Common myeloid progenitor, CD34-positive (primary cell): ENCODE results near the gene CPA4.
A peak's percentile ranks its signal among the peaks of the same experiment; 100 is the strongest.

ENCODE experiments used
- CTCF ChIA-PET: fragments of 350-600 bp; sonication (Branson Sonifier 250); formaldehyde crosslinking; loops from one replicate; lab custom pipeline; 2021; ENCODE audit warnings: antibody characterized with exemption; lab: Charles Lee
- POLR2A ChIA-PET: fragments of 350-600 bp; sonication (Branson Sonifier 250); formaldehyde crosslinking; loops from one replicate; lab custom pipeline; 2021; ENCODE audit warnings: antibody characterized with exemption; lab: Charles Lee
- DNase-seq, 3 donors: peaks; one replicate each; pipeline versions ENCODE4 v3.0.0 to v3.0.0-alpha.2; 2013
- H3K27ac ChIP-seq, 2 experiments: 1 replicate in 1 of 2; 2 replicates in 1 of 2; pipeline ENCODE4 v1.7.0; 2013; ENCODE audit warnings: inconsistent platforms in 2 of 2, low read length in 2 of 2, mild to moderate bottlenecking in 2 of 2, low read depth in 1 of 2, moderate library complexity in 1 of 2; ENCODE audit not compliant: severe bottlenecking in 2 of 2, insufficient read depth in 1 of 2, poor library complexity in 1 of 2
- H3K27me3 ChIP-seq, 5 experiments: replicated peaks in 2 of 5; 1 replicate in 3 of 5; 2 replicates in 2 of 5; pipeline versions ENCODE4 v1.6.1 to v1.7.0; 2013; ENCODE audit warnings: low read length in 4 of 5, mild to moderate bottlenecking in 2 of 5, moderate library complexity in 2 of 5, inconsistent platforms in 1 of 5; ENCODE audit not compliant: insufficient read depth in 5 of 5, control insufficient read depth in 4 of 5
- H3K36me3 ChIP-seq, 4 experiments: 1 replicate in 2 of 4; 2 replicates in 2 of 4; pipeline versions ENCODE4 v1.6.1 to v1.7.0; 2013; ENCODE audit warnings: low read length in 3 of 4, control low read depth in 1 of 4, mild to moderate bottlenecking in 1 of 4; ENCODE audit not compliant: control insufficient read depth in 4 of 4, insufficient read depth in 4 of 4
- H3K4me1 ChIP-seq, 4 experiments: 1 replicate in 3 of 4; 2 replicates in 1 of 4; pipeline versions ENCODE4 v1.6.1 to v1.7.1; 2013; ENCODE audit warnings: low read length in 3 of 4, mild to moderate bottlenecking in 3 of 4, control low read depth in 1 of 4, inconsistent platforms in 1 of 4, moderate library complexity in 1 of 4; ENCODE audit not compliant: control insufficient read depth in 4 of 4, insufficient read depth in 4 of 4; ENCODE audit errors: control extremely low read depth in 1 of 4
- H3K4me3 ChIP-seq, 7 experiments: 1 replicate in 4 of 7; 2 replicates in 3 of 7; pipeline versions ENCODE4 v1.5.1 to v1.7.0; 2013; ENCODE audit warnings: mild to moderate bottlenecking in 7 of 7, low read length in 6 of 7, moderate library complexity in 6 of 7, inconsistent platforms in 2 of 7, low read depth in 2 of 7, control low read depth in 1 of 7; ENCODE audit not compliant: insufficient read depth in 4 of 7, control insufficient read depth in 1 of 7; ENCODE audit errors: extremely low read depth in 1 of 7
- H3K9me3 ChIP-seq, 5 experiments: 1 replicate in 4 of 5; 2 replicates in 1 of 5; pipeline versions ENCODE4 v1.6.1 to v1.7.1; 2013; ENCODE audit warnings: low read length in 4 of 5, mild to moderate bottlenecking in 2 of 5, inconsistent platforms in 1 of 5, low read depth in 1 of 5, moderate library complexity in 1 of 5; ENCODE audit not compliant: control insufficient read depth in 4 of 5, insufficient read depth in 2 of 5; ENCODE audit errors: control extremely low read depth in 1 of 5
- WGBS: methylation state at CpG from one replicate; pipeline ENCODE4 v1.1.5; 2013; ENCODE audit not compliant: insufficient coverage; 5-methylcytosine and 5-hydroxymethylcytosine counted together

The CPA4 gene

DNA sequence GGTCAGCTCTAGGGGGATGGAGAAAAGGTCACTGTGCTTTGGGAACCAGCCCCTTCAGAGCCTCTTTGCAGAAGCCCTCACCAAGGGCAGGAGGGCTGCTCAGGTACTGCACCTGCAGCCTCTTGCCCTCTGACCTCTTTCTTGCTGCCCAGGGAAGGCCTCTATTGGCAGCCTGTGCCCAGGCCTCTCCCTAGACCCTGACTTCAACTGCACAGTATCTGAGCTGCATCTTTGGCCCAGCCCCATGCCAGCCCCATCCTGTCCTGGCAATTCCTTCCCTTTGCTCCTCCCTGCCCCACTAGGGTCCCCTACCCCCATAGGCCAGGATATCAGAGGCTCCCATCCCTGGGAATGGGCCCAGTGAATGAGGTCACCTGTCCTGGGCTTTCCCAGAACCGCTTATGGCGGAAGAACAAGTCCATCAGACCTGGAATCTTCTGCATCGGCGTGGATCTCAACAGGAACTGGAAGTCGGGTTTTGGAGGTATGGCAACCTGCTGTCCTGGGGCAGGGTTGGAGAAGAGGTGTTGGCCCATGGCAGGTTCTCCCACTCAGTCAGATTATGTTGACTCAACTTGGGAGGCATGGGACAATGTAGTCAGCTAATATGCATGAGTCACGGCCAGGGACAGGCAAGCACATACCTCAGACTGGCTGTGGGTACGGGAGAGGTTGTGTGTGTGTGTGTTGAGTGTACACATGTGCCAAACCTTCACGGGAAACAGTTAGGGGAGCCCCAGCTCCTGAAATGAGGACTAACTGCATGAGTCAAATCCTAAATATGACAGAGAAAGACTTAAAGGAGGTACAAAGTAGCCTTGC, 70.3 kb downstream of the CPA4 start:
- Histone ChIP-seq H3K4me3 (no peak overlapping the region), H3K4me1 (peaks cover 0 to 18% (median 15%) of the 10 kb centered on the region in 4 experiments), H3K27me3 (no peaks in the 10 kb centered on the region), H3K36me3 (no peaks in the 10 kb centered on the region), H3K27ac (no peak overlapping the region), H3K9me3 (peaks cover 0 to 23% (median 10%) of the 10 kb centered on the region in 5 experiments)
- DNase-seq, result peak in 1 of 3 donors; percentile 14
- ChIA-PET POLR2A (no interaction called here), CTCF (no interaction called here)
- WGBS, result 89% methylated on average over 7 of the region's 8 CpGs

DNA sequence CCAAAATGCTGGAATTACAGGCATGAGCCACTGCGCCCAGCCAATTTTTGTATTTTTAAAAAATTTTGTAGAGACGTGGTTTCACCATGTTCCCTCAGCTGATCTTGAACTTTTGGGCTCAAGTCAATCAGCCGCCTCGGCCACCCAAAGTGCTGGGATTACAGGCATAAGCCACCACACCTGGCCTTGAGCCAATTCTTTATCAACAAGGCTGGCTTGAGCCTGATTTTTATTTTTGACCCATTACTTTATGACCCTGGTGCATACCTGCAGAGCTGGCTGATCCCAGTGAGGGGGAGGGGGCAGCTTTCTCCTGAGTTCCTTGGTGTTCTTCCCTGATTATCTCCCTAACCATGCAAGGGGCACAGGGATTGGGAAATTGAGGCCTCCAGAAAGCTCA, 71.5 kb downstream of the CPA4 start:
- CTCF ChIA-PET, result no interaction called here
- Histone ChIP-seq H3K36me3 (no peaks in the 10 kb centered on the region), H3K27me3 (no peaks in the 10 kb centered on the region), H3K9me3 (peaks cover 0 to 12% (median 3%) of the 10 kb centered on the region in 5 experiments), H3K4me3 (no peak overlapping the region), H3K27ac (no peak overlapping the region), H3K4me1 (peaks cover 0 to 30% (median 27%) of the 10 kb centered on the region in 4 experiments)
- POLR2A ChIA-PET, result no interaction called here
- no peak for DNase-seq
- 98% methylated on average over 4 of the region's 4 CpGs for WGBS

DNA sequence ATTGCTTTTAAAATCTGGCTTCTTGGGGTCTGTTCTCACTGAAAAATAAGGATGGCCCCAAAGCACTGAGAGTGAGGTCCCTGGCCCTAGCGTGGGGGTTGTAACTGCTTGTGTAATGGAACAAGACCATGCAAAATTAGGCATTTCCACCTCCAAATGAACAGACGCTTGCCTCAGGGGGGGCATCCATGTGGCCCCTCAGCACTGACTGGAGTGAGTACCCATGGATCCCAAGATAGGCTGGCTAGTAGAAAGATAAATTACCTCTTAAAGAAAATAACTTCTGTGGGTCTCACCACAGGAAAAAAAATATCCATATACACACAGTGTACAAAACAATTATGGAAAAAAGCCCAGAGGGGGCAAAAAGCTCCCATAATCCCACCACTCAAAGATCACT, 72.1 kb downstream of the CPA4 start:
- ChIA-PET POLR2A (no interaction called here), CTCF (no interaction called here)
- Histone ChIP-seq H3K36me3 (no peaks in the 10 kb centered on the region), H3K27me3 (no peaks in the 10 kb centered on the region), H3K4me3 (no peak overlapping the region), H3K4me1 (peaks cover 0 to 36% (median 34%) of the 10 kb centered on the region in 4 experiments), H3K9me3 (peaks cover 0 to 7% (median 2%) of the 10 kb centered on the region in 5 experiments), H3K27ac (no peak overlapping the region)
- WGBS, result 95% methylated on average over 2 of the region's 2 CpGs
- no peak for DNase-seq

DNA sequence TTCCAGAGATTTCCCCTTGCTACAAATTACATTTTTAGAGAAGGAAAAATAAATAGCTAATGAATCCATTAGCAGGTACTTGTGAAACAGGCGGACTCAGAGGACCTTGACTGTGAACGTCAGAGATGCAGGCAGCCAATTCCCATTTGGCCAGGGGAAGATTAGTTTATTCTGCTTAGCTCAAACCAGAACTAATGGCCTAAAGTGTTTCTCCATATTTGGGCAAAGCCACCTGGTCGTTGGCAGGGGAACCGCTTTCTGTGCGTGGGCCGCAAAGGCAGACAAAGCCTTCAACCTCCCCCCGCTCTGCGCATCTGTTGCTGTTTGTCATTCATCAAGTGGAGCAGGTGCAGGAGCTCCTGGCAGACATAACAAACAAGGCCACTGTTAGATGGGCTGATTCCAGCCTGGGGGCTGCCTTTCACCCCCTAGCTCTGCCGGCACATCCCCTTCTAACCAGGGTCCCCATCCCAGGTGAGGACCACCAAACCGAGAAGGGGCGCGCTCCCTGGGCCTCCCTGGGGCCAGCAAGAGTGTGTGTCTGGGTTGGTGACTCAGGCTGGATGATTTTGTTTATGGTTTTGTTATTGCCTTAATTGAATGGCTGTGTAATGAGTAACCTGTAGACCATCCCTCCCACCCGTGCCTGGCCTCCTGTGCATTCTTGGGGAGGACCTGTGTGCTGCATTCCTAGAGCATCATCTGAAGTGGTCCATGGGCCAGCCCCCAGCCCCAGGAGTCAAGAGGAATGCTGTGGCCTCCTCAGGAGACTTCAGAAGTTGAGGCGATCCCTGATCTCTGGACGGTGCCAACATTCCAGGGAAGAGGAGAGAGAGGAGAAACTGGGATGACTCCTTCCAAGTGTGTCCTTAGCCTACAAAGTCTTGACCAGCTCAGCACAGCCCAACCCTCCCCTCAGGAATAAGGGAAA, 72.8 kb downstream of the CPA4 start:
- DNase-seq, result peak in 1 of 3 donors; percentile 44
- POLR2A ChIA-PET, result no interaction called here
- Histone ChIP-seq H3K36me3 (no peaks in the 10 kb centered on the region), H3K4me3 (no peak overlapping the region), H3K4me1 (peaks cover 0 to 42% (median 34%) of the 10 kb centered on the region in 4 experiments), H3K27ac (no peak overlapping the region), H3K9me3 (peaks cover 0 to 3% (median 0%) of the 10 kb centered on the region in 5 experiments), H3K27me3 (no peaks in the 10 kb centered on the region)
- 94% methylated on average over 13 of the region's 15 CpGs for WGBS
- CTCF ChIA-PET, result no interaction called here

DNA sequence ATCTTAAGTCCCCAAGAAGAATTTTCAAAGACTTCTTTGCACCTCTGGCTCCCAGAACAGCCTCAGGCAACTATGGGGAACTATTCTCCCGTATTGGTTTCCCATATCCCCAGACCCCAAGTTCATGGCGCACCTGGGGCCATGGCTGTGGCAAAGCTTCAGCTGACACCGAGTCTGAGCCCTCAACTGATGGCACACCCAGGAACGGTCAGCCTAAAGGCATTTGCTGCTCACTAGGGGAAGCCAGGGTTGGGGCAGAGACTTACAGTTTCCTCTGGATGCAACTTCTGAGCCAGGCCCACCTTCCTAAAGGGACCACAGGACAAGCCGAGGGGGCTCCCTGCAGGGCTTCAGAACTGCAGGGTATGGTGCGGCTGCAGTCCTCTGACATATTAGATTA, 73.6 kb downstream of the CPA4 start:
- Histone ChIP-seq H3K9me3 (no peaks in the 10 kb centered on the region), H3K36me3 (no peaks in the 10 kb centered on the region), H3K4me3 (no peak overlapping the region), H3K27ac (no peak overlapping the region), H3K4me1 (peaks cover 0 to 46% (median 34%) of the 10 kb centered on the region in 4 experiments), H3K27me3 (no peaks in the 10 kb centered on the region)
- DNase-seq, result no peak
- POLR2A ChIA-PET, result no interaction called here
- CTCF ChIA-PET, result no interaction called here
- WGBS, result 96% methylated on average over 6 of the region's 6 CpGs

DNA sequence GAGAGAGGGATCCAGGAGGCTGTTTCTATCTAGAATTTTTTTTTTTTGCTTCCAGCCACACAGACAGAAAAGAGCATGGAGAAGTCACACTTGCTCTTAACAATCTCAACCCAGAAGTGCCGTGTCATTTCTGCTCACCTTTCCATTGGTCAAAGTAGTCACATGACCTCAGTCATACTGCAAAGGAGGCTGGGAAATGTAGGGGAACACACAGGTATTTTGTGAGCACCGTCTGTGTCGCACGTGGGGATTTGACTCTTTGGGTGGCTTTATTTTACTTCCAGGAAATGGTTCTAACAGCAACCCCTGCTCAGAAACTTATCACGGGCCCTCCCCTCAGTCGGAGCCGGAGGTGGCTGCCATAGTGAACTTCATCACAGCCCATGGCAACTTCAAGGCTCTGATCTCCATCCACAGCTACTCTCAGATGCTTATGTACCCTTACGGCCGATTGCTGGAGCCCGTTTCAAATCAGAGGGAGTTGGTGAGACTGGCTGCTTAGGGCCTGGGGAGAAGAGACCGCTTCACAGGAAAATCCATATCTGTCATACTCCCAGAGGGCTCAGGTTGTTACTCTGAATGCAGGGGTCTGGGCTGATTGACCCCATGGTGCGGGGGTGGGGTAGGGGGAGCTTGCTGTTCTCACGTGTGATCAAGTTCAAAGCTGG, 74.3 kb downstream of the CPA4 start:
- CTCF ChIA-PET, result no interaction called here
- no peak overlapping the region for H3K27ac ChIP-seq
- POLR2A ChIA-PET, result no interaction called here
- H3K4me1 ChIP-seq, result peaks cover 0 to 46% (median 34%) of the 10 kb centered on the region in 4 experiments
- no peaks in the 10 kb centered on the region for H3K36me3 ChIP-seq
- no peak overlapping the region for H3K4me3 ChIP-seq
- 99% methylated on average over 8 of the region's 13 CpGs for WGBS
- DNase-seq, result no peak
- no peaks in the 10 kb centered on the region for H3K27me3 ChIP-seq
- peaks cover 0 to 4% (median 0%) of the 10 kb centered on the region in 5 experiments for H3K9me3 ChIP-seq
